ENCODE results near the gene CACFD1.

The CACFD1 gene

GRCh38 chr9:133517711-133518110 lies 57.9 kb downstream of the CACFD1 start:
- no peak for DNase-seq (ENCODE audit: low read depth in 2 of 2)

GRCh38 chr9:133518200-133518599 lies 58.4 kb downstream of the CACFD1 start:
- no peak for DNase-seq (ENCODE audit: low read depth in 2 of 2)

GRCh38 chr9:133518706-133519449 lies 59.1 kb downstream of the CACFD1 start:
- DNase-seq (ENCODE audit: low read depth in 2 of 2): no peak

GRCh38 chr9:133519693-133520092 lies 59.9 kb downstream of the CACFD1 start:
- DNase-seq (ENCODE audit: low read depth in 2 of 2): no peak

- no peak for DNase-seq (ENCODE audit: low read depth in 2 of 2)
Observed at GRCh38 chr9:133520121-133520835, 60.5 kb downstream of the CACFD1 start.
